Kidney tubule cell (primary cell): Measurements from ENCODE around the gene PTCHD1.

Source experiments
- DNase-seq: peaks from one replicate; pipeline ENCODE4 v3.0.0-alpha.2; 2018; ENCODE audit warnings: low spot score

The PTCHD1 gene

GRCh38 chrX:23356189-23356588, 21.5 kb downstream of the PTCHD1 start:
- no peak for DNase-seq

- DNase-seq: no peak
Measured at GRCh38 chrX:23364416-23364815, 29.8 kb downstream of the PTCHD1 start.

- no peak for DNase-seq
Measured at GRCh38 chrX:23365541-23365940, 30.9 kb downstream of the PTCHD1 start.

- no peak for DNase-seq
Measured at GRCh38 chrX:23366914-23367313, 32.3 kb downstream of the PTCHD1 start.

DNA sequence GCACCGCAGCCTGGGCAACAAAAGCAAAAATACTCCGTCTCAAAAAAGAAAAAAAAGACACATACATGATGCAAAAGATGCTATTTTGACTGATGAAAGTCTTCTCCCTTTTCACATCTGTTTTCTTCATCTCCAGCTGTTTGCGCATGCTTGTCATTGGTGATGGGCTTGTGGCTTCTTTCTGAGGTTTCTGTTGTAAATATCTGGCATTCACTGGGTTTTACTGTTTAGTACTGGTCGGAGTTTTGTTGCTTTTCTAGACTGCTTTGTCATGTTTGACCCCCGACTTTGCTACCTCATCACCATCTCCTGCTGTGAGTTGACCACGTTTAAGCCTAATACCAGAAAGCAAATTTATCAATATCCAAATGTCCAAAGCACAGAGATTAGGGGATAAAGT, 34.4 kb downstream of the PTCHD1 start:
- DNase-seq: no peak

DNA sequence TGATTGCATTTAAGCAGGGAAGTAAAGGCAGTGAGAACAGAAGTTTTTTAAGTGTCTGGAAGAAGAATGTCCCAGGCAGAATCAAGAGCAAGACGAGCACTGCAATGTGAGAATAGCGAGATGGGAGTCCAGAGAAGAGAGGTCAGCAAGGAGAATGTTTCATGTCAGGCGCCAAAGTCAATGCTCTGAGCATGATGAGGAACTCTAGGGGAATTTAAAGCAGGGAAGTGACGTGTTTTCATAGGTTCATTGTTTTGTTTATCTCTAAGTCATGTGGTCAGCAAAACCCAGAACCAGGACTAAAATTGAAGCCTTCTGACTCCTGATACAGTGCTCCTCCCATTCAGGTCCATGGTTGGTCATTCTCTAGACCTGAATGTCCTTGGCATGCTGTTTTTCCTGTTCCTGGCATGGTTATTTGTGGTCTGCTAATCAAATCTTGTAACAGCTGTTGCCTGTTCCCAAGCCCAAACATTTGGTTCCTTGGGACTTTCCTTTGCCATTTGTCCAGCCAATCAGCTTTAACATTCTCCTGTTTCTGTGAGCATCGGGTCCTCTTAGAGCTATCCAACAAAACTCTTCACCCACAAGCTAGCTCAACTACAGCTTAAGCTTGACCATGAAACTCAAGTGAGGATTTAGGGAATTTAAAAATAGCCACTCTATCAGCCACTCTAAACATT, 37.7 kb downstream of the PTCHD1 start:
- peak; percentile 4 for DNase-seq

DNA sequence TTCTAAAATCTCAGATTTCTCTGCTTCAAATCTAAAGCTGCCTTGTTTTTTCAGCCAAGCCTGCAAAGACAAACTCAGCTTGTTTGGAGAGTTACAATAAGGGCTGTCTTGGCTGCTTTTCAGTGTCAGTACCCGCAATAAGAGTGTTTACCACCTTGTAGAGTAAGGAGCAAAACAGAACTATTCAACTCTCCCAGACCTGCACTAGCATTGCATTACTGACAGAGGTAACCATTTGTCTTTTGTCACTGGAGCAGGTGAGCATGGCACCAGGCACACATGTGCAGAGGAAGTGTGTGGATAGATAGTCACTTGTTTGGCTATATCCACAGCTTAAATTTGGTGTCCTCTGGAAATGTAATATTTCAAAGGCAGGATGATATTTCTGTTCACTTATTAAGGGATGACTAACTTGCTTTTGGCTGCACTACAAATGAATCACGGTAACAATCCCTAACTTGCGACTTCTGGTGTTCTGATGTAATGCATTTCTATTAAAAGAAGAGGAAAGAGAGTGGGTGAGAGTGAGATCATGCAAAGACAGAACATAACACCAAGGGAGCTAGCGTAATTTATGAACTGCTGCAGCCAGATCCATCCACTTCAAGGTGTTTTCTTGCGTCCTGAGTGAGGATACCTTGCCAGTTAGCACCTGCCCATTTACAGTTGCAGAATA, 38.6 kb downstream of the PTCHD1 start:
- peak; percentile 91 for DNase-seq

DNA sequence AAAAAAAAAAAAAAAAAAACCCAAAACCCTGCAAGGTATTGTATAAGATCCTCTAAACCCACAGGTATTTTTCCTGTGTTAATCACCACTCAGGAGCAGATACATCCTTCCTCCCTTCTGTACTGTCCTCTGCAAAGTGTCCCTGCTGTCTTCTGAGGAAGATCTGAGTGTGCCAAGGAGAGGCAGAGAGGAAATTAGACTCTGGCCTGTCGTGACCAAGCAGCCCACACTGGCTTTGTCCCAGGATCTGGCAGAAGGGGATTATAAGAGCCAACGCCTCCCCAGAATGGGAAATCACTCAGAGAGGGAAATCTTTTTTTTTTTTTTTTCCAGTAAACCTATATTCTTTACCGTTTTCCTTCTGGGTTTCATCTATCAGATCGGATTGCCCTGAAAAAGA, 39.6 kb downstream of the PTCHD1 start:
- peak; percentile 45 for DNase-seq

DNA sequence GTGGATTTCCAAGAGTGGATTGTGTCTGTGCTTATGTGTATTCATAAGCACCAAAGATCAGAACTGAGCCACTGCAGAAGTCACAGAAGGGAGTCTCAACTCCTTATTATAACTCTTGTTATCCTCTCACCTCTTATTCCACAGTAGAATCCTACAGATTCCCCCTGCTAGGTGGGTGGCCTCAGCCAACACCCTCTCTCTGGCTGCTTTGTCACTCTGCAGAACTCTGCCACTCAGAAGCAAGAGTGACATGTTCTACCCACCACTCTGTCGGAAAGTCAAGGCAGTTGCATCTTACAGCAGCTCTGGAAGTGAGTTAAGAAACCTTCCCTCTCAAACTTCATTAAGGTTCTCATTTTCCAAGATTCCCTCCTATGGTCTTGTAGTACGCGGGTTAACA, 41.9 kb downstream of the PTCHD1 start:
- DNase-seq: no peak

GRCh38 chrX:23380581-23380980, 45.9 kb downstream of the PTCHD1 start:
- peak; percentile 21 for DNase-seq

DNA sequence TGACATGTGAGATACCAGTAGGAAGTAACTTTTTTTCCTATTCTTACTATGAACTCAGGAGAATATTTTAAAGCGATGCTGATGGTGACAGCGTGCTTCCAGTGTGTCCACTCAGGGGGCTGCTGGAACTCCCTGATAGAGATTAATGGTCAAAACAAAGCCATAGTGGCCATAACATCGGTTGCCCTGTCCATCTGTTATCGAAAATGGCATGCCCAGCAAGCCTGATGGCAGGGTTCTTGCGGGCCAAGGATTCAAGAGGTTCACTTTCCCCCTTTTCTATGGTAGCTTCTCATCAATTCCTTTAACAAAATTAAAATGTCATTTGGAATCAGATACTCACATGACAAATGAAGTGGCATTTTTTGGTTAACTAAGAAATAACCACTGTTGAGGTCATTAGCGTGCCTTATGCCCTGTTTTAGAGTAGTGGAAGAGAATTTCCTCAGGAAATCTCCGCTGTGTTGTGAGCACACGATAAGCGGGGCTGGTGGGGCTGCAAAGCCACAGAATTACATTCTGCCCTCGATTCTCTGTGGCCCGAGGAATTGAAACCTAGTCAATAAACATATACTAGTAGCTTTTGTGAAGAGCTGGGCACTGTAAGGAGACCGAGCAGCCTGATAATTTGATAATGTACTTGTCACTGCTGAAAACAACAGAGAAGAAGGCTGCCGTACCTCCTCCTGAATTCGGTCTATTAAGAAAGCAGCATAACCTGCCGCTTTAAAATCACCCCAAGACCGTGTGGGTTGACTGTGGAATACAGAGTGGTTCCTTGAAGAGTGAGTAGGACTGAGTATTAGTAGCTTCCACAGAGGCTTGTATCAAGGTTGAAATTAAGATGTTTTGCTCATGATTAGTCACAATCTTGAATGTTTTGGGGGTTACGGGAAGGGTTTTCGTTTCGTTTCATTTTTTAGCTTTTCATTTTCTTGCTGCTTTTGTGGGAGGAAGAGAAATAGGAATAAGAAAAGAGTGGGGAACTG, 46.7 kb downstream of the PTCHD1 start:
- no peak for DNase-seq

DNA sequence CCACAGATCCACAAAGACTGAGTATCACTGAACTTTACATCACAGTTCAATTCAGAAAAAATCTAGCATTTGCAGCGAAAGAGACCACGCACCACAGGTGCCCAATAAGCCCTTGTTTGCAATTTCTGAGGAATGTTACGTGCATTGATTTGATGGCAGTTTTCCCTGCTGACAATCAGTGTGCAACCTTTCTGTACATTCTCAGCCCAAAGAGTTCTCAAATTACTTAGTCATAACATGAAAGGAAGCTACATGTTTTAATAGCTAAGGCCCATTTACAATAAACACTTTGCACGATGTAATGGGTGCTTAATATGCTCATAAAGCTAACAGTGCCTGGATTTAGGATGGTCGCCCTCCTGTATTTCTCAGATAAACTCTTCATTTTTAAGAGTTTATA, 47.9 kb downstream of the PTCHD1 start:
- DNase-seq: no peak

DNA sequence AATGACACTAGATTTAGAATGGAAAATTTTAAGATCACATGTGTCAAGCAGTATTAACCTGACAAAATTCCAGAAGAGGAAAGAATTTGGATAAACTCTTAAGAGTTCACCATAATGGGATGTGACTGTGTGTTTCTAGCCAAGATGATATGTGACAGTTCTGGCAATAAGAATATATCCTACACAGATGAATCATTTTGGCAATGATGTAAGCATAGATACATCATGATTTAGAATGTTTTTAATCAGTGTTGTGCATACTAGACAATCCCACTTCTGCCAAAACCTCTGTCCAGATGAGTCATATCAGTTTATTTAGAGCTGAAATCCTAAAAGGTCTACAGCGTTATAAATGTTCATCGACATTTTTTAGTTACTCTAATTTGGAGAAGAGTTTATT, 48.8 kb downstream of the PTCHD1 start:
- no peak for DNase-seq

DNA sequence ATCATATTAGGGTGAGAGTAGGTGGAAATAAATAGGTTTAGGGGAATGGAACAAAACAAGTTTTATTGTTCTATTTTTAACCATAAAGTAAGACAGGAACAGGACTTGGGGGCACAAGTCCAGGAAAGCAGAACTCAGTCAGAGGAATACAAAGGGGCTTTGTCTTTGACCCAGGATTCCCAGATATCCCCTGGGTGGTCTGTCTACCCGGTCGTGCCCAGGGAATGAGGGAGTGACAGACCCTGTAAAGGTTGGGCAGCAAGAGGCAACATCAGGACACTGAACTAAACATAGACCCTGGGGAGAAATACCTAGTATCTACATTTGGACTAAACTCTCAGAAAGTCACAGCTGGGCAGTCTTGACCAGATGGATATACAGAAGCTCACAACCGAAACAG, 50.6 kb downstream of the PTCHD1 start:
- DNase-seq: no peak

GRCh38 chrX:23386260-23386659, 51.6 kb downstream of the PTCHD1 start:
- DNase-seq: no peak

DNA sequence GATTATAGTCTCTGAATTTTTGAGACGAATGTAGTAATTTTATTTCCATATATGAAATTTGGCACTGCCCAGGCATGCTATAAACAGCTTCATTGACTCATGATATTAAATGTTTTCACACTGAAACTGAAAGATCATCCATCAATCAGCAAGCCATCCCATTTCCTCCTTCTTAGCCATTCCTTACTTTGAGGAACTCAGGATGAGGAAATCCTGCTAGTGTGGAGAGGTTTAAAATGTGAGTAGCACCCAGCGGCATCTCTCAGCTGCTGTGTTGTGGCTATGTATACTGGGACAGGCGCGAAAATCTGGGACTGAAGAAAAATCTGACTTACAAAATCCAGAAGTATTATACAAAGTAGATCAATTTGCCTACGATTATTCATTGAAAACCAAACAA, 52.1 kb downstream of the PTCHD1 start:
- DNase-seq: peak; percentile 10

- DNase-seq: no peak
Measured at GRCh38 chrX:23387550-23388184, 53.0 kb downstream of the PTCHD1 start.

DNA sequence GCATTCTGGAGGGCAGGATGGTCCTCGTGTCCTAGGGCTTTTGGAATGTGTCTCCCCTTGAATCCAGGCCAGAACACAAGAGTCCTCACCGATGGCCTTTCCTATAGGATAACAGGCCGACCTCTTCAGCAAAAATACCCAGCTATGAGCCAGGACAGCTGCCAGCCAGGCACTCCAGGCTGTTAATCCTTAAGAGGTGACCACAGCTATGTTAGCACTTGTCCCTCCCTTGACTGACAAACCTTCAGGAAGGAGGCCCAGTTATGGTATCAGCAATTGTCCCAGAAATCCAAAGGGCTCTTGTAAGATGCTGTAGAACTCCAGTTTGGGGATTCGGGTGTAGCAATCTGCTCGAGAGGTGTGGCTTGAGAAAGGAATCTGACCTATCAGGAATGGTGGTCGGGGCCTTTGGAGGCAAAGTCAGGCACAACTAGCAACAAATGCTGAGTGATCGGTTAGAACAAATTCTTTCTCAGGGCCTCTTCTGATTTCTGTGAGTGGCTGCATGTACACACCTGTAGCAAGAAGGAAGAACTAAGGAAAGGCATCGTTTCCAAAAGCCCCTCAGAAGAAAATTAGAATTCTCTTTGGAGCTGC, 54.6 kb downstream of the PTCHD1 start:
- DNase-seq: no peak

DNA sequence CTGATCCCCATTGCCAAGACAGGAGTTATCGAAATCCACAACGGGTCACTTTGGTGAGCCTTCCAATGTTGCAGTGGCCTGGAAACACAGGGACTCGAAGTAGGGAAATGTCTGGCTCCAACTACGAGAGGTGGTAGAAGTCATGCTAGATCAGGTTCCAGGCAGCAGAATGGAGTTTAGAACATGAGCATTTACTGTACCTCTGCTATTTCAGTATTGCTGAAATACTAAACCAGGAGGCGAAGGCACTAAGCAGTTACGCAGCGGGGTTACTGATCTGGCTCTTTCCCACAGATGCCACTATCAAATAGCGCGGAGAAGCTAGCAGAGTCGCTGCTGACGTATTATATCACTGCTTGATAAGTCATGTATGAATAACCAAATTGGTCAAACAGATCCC, 56.3 kb downstream of the PTCHD1 start:
- no peak for DNase-seq

DNA sequence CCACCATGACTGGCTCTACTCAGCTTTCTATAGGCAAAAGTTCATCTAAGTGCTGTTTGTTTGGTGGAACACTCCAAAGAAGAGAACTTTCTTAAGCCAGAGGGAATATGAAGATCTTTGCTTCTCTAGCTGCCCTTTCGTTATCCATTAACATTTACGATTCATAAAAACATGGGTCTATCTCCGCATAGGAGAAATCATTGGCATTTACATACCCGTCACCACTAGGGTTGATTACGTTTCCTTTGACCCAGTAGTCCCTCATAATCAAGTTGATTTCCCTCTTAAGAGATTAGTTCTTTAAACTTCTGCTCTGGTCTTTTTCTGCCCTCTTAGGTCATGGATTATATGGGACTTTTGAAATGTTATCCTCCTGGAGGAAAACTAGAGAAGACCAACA, 57.5 kb downstream of the PTCHD1 start:
- DNase-seq: no peak

DNA sequence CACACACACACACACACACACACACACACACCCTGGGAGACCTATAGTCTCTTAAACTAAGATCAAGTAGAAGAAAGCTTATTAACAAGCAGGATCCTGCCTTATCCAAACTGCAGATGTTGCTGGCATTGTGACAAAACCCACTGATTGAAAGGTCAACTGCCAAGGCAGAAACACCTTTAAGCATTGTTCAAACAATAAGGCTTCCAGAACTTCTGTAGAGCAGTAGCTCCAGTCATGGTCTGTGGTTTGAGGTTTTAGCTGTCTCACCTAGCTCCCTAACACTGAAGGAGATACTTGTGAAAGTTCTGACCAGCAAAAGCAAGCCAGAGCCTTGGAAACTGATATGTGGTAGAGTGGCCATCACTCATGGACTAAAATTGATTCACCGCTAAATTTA, 59.8 kb downstream of the PTCHD1 start:
- DNase-seq: peak; percentile 25

GRCh38 chrX:23396263-23396662, 61.6 kb downstream of the PTCHD1 start:
- DNase-seq: no peak
